Gastroesophageal sphincter (tissue), 3 donors: ENCODE results near the gene REEP3.

Experiments
- EP300 ChIP-seq: sonication (generic); formaldehyde crosslinking; IDR thresholded peaks from one replicate; pipeline ENCODE4 v1.6.1; 2017; ENCODE audit warnings: antibody characterized with exemption, mild to moderate bottlenecking
- POLR2A ChIP-seq, 2 donors: fragments of 450-650 bp; IDR thresholded peaks; one replicate each; pipeline ENCODE4 v1.6.1; 2017; ENCODE audit warnings: antibody characterized with exemption in 2 of 2, mild to moderate bottlenecking in 2 of 2, moderate library complexity in 1 of 2
- POLR2AphosphoS5 ChIP-seq: sonication (generic); formaldehyde crosslinking; IDR thresholded peaks from one replicate; pipeline ENCODE4 v1.6.1; 2017; ENCODE audit warnings: antibody characterized with exemption
- TF ChIP-seq, protein P1 (sequence below), 4 experiments: fragments of 200-600 bp in 2 of 4; fragments of 450-650 bp in 2 of 4; sonication (generic) in 1 of 4; IDR thresholded peaks; one replicate each; pipeline ENCODE4 v1.5.1; 2017 to 2019; ENCODE audit warnings: antibody characterized with exemption in 4 of 4, mild to moderate bottlenecking in 2 of 4, moderate library complexity in 2 of 4

DNA sequence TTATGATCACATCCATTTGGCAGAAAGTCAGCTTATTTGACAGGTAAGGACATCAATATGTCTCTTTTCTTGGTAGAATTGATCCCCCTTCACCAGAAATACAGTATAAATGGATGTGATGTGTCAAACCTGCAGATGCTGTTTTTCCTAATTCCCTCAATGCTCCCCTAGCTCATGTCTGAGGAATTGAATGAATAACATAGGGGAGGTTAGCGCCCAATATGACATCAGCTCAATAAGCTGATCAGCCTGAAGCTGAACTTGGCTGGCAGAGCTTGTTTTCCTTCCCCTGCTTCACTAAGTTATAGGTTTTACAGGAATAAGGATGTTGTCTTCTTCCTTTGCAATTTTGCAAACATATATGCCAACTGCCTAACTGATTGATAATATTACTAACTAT lies 132.5 kb downstream of the REEP3 start:
- TF ChIP-seq, protein P1, sequence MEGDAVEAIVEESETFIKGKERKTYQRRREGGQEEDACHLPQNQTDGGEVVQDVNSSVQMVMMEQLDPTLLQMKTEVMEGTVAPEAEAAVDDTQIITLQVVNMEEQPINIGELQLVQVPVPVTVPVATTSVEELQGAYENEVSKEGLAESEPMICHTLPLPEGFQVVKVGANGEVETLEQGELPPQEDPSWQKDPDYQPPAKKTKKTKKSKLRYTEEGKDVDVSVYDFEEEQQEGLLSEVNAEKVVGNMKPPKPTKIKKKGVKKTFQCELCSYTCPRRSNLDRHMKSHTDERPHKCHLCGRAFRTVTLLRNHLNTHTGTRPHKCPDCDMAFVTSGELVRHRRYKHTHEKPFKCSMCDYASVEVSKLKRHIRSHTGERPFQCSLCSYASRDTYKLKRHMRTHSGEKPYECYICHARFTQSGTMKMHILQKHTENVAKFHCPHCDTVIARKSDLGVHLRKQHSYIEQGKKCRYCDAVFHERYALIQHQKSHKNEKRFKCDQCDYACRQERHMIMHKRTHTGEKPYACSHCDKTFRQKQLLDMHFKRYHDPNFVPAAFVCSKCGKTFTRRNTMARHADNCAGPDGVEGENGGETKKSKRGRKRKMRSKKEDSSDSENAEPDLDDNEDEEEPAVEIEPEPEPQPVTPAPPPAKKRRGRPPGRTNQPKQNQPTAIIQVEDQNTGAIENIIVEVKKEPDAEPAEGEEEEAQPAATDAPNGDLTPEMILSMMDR (IDR thresholded peaks at IDR 0.05) = no peak
- no peak for TF ChIP-seq POLR2A (IDR thresholded peaks at IDR 0.05)
- TF ChIP-seq EP300 = no peak
- TF ChIP-seq POLR2AphosphoS5 = no peak
